ENCODE data around the gene HES6. TPM values are rescaled to one million over a fixed set of nuclear protein-coding genes. Genes with fewer than 3 reads are reported as not detected.

The HES6 gene
- total RNA-seq, 4 donors from 2014 or later: 15.0 to 94.5 (median 31.7) TPM

DNA sequence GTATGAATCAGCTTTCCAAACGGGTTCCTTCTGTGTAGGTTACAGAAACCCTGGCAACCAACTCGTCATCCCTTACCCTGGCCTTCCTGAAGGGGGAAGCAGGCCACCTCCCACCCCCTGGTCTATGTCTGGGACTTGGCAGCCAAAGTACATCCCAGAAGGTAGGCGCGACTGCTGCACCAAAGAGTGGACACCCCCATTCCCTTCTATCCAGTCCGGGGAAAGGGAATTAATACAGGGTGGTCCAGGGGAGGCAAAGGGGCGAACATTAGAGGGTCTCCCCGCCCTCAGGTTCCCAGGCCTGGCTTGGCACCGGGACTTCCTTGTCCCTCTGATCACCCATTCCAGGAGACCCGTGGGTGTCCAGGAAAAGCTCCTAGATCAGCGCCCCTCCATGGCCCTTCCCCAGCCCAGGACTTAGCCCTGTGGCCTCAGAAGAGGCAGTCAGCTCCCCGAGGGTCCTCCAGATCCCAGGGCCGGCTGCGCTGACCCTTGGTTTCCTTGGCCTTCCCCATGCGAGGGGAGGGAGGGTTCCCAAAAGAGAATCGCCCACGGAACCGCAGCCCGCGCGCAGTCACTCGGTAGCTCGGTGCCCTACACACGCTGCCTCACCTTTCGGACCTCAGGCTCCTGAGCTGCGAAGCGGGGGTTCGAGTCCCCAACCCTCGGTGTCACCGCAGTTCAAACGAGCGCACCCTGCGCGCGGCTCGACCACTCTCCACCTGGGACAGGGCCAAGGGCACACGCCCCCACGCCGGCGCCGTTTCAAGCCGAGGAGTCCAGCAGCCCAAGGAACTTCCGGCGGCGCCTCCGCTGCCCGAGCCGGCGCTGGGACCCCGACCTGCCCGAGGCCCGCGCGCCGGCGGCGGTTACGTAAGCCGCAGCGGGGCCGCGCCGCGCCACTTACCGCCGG lies 48.2 kb upstream of the HES6 start, which contains the start of gene PER2:
Gene PER2 (minus strand): TSS at position 874 of the 913 bp plus-strand sequence. CDS start 10,674 bp downstream, outside the sequence.
- DNase-seq: peak; percentile 70
- Histone ChIP-seq H3K27ac (peak within 1 kb of the TSS; percentile 92 to 98 (median 95)), H3K4me3 (peak within 1 kb of the TSS; percentile 79 to 96 (median 84)), H3K9me3 (no peaks in the 10 kb centered on the region), H3K27me3 (no peaks in the 10 kb centered on the region), H3K4me1 (peaks cover 41 to 68% (median 64%) of the 10 kb centered on the region in 4 donors), H3K36me3 (no peaks in the 10 kb centered on the region)
- in situ Hi-C loops (cut with MboI; ENCODE audit: low pct_ligation_motif_present in 1 of 4, low pct_unique_long_range_greater_than_20kb in 1 of 4, low sequenced_read_pairs in 3 of 4) (no loop called here), intact Hi-C loops (cut with DNase I; ENCODE audit: low total_unique reads) (no loop called here)
- TF ChIP-seq, protein P1, sequence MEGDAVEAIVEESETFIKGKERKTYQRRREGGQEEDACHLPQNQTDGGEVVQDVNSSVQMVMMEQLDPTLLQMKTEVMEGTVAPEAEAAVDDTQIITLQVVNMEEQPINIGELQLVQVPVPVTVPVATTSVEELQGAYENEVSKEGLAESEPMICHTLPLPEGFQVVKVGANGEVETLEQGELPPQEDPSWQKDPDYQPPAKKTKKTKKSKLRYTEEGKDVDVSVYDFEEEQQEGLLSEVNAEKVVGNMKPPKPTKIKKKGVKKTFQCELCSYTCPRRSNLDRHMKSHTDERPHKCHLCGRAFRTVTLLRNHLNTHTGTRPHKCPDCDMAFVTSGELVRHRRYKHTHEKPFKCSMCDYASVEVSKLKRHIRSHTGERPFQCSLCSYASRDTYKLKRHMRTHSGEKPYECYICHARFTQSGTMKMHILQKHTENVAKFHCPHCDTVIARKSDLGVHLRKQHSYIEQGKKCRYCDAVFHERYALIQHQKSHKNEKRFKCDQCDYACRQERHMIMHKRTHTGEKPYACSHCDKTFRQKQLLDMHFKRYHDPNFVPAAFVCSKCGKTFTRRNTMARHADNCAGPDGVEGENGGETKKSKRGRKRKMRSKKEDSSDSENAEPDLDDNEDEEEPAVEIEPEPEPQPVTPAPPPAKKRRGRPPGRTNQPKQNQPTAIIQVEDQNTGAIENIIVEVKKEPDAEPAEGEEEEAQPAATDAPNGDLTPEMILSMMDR (IDR thresholded peaks at IDR 0.05): peak in 1 of 5 experiments; percentile 26
- TF ChIP-seq POLR2AphosphoS5 (IDR thresholded peaks at IDR 0.05) (peak; percentile 12 to 84 (median 27)), POLR2A (IDR thresholded peaks at IDR 0.05) (peak; percentile 78), EP300 (IDR thresholded peaks at IDR 0.05; ENCODE audit: low read depth) (no peak)
- 3% methylated on average over 21 of the region's 65 CpGs; no CpG with 5 or more reads in 1 of the 2 donors for WGBS, 2 donors (ENCODE audit: low coverage in 1 of 2)

DNA sequence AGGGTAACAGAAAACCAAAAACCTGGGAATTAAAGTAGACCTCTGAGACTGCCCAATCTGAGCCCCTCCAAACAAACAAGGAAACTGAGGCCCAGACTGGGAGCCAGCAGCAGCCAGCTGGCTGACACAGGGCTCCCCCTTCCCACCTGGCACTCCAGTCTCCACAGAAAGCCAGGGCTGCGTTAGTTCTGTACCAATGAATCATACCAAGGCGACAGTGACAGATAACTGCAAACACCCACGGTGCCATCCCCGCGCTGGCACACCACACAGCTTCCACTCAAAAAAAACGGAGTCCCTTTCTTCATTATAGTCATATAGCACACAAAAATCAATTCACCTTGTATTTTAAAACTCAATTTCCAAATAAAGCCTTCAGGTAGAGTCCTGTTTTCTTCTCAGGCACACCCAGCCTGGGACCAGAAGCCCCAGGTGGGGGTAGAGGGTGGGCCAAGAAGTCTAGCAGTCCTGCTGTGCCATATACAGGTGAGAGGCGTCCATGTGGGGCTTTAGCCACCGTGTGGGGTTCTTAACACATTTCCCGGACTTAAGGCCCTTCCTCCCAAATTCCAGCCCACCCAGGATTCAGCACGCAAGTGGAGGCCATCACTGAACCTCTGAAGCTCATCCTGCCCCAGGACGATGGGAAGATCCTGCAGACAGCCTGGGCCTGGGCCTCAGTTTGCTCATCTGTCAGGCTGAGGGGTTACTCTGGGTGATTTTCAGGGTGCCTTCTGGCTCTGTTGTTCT lies 47.3 kb upstream of the HES6 start:
- Histone ChIP-seq H3K4me1 (peaks cover 41 to 76% (median 64%) of the 10 kb centered on the region in 4 donors), H3K9me3 (no peaks in the 10 kb centered on the region), H3K4me3 (peak overlapping the region; percentile 79 to 96 (median 84)), H3K27me3 (no peaks in the 10 kb centered on the region), H3K27ac (peak overlapping the region; percentile 92 to 98 (median 95)), H3K36me3 (no peaks in the 10 kb centered on the region)
- DNase-seq: no peak
- intact Hi-C loops (cut with DNase I; ENCODE audit: low total_unique reads) (no loop called here), in situ Hi-C loops (cut with MboI; ENCODE audit: low pct_ligation_motif_present in 1 of 4, low pct_unique_long_range_greater_than_20kb in 1 of 4, low sequenced_read_pairs in 3 of 4) (no loop called here)
- no peak for TF ChIP-seq POLR2AphosphoS5 (IDR thresholded peaks at IDR 0.05)
- TF ChIP-seq POLR2A (IDR thresholded peaks at IDR 0.05): no peak
- 49% methylated on average over 11 of the region's 11 CpGs; no CpG with 5 or more reads in 1 of the 2 donors for WGBS, 2 donors (ENCODE audit: low coverage in 1 of 2)

DNA sequence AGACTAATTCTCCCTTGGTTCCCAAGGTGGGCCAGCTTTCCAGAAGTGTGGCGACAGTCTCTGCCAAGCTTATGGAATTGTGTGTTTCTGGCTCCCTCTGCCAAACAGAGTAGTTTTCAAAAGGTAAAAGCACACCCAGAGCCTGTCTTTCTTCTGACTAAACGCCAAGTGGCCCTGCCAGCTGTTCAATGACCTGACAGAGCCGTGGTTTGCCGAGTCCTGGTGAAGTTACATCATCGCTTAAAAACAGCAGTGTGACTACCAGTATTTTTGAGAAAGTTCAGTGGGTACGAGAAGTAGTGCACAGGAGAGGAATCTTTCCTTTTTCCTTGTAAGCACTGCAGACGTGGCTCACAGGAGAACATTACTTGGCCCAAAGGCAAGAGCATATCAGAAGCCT lies 46.7 kb upstream of the HES6 start:
- peak overlapping the region; percentile 92 to 98 (median 95) for H3K27ac ChIP-seq
- WGBS, 2 donors (ENCODE audit: low coverage in 1 of 2): 29 to 57% methylated on average over 5 to 7 of the region's 7 CpGs
- TF ChIP-seq POLR2A (IDR thresholded peaks at IDR 0.05) (peak; percentile 28), EP300 (IDR thresholded peaks at IDR 0.05; ENCODE audit: low read depth) (no peak), POLR2AphosphoS5 (IDR thresholded peaks at IDR 0.05) (peak; percentile 55 to 67 (median 60))
- TF ChIP-seq, protein P1 (IDR thresholded peaks at IDR 0.05): peak in 2 of 5 experiments; percentile 16 to 42
- H3K36me3 ChIP-seq: no peaks in the 10 kb centered on the region
- H3K4me3 ChIP-seq: peak overlapping the region in 2 of 4 donors; percentile 79 to 80
- H3K4me1 ChIP-seq: peaks cover 41 to 82% (median 64%) of the 10 kb centered on the region in 4 donors
- in situ Hi-C loops (cut with MboI; ENCODE audit: low pct_ligation_motif_present in 1 of 4, low pct_unique_long_range_greater_than_20kb in 1 of 4, low sequenced_read_pairs in 3 of 4) (no loop called here), intact Hi-C loops (cut with DNase I; ENCODE audit: low total_unique reads) (no loop called here)
- H3K9me3 ChIP-seq: no peaks in the 10 kb centered on the region
- DNase-seq: peak; percentile 67
- H3K27me3 ChIP-seq: no peaks in the 10 kb centered on the region

DNA sequence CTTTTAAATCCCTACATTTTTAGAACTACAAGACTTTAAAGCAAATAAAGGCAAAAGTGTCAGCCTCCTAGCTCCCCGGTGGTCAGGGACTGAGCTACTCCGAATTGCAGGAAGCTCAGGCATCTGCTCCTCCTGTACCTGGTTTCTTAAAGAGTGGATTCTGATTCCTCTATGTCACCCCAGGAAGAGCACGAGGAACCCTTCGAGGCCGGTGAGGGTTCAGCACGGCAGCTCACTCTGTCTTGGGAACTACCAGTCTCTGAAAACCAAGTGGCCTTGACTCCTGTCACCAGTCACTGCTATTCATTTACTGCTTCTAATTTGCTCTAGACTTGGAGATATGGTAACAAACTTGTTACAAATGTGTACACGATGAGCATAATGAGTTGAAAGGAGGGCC lies 46.3 kb upstream of the HES6 start:
- intact Hi-C loops (cut with DNase I; ENCODE audit: low total_unique reads): no loop called here
- Histone ChIP-seq H3K4me1 (peaks cover 41 to 87% (median 66%) of the 10 kb centered on the region in 4 donors), H3K36me3 (no peaks in the 10 kb centered on the region), H3K27me3 (no peaks in the 10 kb centered on the region), H3K27ac (peak overlapping the region; percentile 92 to 98 (median 95)), H3K9me3 (no peaks in the 10 kb centered on the region), H3K4me3 (peak overlapping the region in 1 of 4 donors; percentile 80)
- in situ Hi-C loops (cut with MboI; ENCODE audit: low pct_ligation_motif_present in 1 of 4, low pct_unique_long_range_greater_than_20kb in 1 of 4, low sequenced_read_pairs in 3 of 4): no loop called here
- DNase-seq: no peak
- WGBS, 2 donors (ENCODE audit: low coverage in 1 of 2): 13 to 25% methylated on average over 1 to 7 of the region's 7 CpGs
- no peak for TF ChIP-seq EP300 (IDR thresholded peaks at IDR 0.05; ENCODE audit: low read depth)
- no peak for TF ChIP-seq POLR2AphosphoS5 (IDR thresholded peaks at IDR 0.05)
- TF ChIP-seq, protein P1 (IDR thresholded peaks at IDR 0.05): no peak
- TF ChIP-seq POLR2A (IDR thresholded peaks at IDR 0.05): no peak
